Measurements from ENCODE around the gene TEP1. TPM values are rescaled to one million over a fixed set of nuclear protein-coding genes. Genes with fewer than 3 reads are reported as not detected.

The TEP1 gene
- total RNA-seq: 10 to 100 TPM; 26.6 to 39.3 (median 29.7) TPM

DNA sequence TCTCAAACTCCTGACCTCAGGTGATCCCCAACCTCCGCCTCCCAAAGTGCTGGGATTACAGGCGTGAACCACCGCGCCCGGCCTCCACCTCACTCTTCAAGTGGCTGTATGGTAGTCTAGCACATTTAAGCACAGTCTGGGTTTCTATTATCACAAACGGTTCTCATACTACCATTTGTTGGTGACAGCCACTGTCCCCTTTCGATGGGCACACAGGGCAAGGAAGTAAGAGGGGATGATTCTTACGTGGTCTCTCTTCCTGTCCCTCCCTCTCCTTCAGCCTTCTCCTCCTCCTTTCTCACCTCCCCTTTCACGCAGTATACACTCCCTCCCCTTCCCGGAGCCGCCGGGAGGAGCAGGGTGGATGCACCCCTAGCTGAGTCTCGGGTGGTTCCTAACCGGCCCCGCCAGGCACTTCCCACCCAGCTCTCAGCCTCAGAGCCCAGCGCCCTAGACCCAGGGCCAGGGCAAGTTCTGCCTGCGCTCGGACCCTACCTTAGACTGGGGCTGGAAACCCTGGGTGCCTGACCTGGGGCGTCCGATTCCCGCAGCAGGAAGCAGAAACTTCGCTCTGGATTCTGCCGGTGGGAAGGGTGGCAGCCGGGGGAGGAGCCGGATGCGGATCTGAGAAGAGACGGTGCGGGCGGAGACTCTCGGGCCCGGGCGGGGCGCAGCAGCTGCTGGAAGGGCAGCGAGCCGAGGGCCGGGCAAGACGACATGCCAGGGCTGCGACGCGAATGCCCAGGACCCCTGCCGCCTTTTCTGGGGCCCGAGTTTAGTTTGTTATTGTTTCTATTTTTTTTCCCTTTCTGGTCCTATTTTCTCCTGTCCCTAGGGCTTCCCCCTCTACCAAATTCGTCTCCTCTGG, at the start of gene TEP1:
TEP1 (minus strand) TSS at position 626 of the 868 bp plus-strand sequence. CDS start 5,062 bp downstream, outside the sequence.
- Histone ChIP-seq H3K9me3 (no peaks in the 10 kb centered on the region), H3K36me3 (peaks cover 2% of the 10 kb centered on the region in 2 donors), H3K27me3 (no peaks in the 10 kb centered on the region), H3K4me3 (replicated peaks in 1 of 3) (peak within 1 kb of the TSS; percentile 59 to 89 (median 76)), H3K4me1 (peaks cover 5 to 11% of the 10 kb centered on the region in 2 donors), H3K27ac (peak within 1 kb of the TSS; percentile 93 to 98 (median 94))
- TF ChIP-seq, protein P1, sequence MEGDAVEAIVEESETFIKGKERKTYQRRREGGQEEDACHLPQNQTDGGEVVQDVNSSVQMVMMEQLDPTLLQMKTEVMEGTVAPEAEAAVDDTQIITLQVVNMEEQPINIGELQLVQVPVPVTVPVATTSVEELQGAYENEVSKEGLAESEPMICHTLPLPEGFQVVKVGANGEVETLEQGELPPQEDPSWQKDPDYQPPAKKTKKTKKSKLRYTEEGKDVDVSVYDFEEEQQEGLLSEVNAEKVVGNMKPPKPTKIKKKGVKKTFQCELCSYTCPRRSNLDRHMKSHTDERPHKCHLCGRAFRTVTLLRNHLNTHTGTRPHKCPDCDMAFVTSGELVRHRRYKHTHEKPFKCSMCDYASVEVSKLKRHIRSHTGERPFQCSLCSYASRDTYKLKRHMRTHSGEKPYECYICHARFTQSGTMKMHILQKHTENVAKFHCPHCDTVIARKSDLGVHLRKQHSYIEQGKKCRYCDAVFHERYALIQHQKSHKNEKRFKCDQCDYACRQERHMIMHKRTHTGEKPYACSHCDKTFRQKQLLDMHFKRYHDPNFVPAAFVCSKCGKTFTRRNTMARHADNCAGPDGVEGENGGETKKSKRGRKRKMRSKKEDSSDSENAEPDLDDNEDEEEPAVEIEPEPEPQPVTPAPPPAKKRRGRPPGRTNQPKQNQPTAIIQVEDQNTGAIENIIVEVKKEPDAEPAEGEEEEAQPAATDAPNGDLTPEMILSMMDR (IDR thresholded peaks at IDR 0.05): peak in 2 of 6 experiments; percentile 23 to 24
- peak; percentile 17 to 93 for TF ChIP-seq POLR2A (IDR thresholded peaks at IDR 0.05)
- WGBS, 2 donors: 0 to 1% methylated on average over 39 to 43 of the region's 43 CpGs
- peak; percentile 94 to 95 for DNase-seq
- intact Hi-C loops (cut with DNase I): loop anchor here (5.0 to 10.0 kb wide), 2 partner anchors 52 to 194 kb away; partner anchors contain the start of genes PIP4P1 and PNP

DNA sequence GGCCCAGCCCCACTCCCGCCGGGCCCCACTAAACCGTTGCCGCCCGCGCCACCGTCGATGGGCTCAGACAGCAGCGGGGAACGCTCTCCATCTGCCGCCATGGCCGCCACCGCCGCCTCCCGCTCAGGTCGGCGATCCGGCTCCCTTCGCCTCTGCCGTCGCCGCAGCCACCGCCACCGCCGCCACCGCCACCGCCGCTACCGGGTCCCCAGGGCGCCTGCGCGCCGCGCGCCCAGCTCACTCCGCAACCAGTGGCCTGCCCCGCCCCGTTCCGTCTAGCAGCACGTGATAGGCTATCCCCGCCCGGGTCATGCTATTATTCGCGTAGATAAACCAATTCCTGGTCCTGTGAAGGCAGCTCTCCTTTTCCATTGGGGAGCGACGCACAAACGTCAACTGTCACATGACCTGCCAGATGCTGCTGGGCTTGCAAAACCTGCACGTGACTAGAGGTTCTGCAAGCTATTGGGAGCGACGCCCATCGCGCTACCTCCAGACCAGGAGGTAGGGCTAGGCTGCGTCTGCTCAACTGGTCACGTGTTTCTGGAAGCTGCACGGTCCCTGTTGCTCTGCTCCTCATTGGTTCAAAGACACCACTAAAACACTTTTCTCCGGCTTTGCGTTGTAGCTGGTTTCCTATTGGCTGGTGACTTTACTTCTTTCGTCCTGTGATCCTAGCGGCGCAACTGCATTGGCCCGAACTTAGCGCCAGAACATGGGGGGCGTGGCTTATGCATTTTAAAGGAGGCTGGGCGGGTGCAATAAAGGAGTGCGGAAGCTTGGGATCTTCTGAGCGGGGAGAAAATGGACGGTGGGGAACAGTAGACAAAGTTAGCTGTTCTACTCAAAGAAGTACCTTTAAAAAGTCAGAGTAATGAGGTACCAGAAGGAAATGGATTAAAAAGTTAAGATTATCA, 48.2 kb upstream of the TEP1 start, which contains the start of gene PIP4P1:
PIP4P1 (minus strand) TSS at position 210 of the 917 bp plus-strand sequence; CDS start at position 101, 109 bp downstream.
- Histone ChIP-seq H3K27ac (peak within 1 kb of the TSS; percentile 83 to 89 (median 86)), H3K4me1 (peaks cover 9 to 11% of the 10 kb centered on the region in 2 donors), H3K36me3 (peaks cover 26 to 28% of the 10 kb centered on the region in 2 donors), H3K9me3 (no peaks in the 10 kb centered on the region), H3K4me3 (replicated peaks in 1 of 3) (peak within 1 kb of the TSS; percentile 73 to 94 (median 80)), H3K27me3 (no peaks in the 10 kb centered on the region)
- DNase-seq: peak; percentile 99
- TF ChIP-seq, protein P1 (IDR thresholded peaks at IDR 0.05): peak in 1 of 6 experiments; percentile 9
- peak; percentile 63 to 82 for TF ChIP-seq POLR2A (IDR thresholded peaks at IDR 0.05)
- intact Hi-C loops (cut with DNase I): loop anchor here (10.0 kb wide), 1 partner anchor 47 kb away; the partner anchor contains the start of gene TEP1
- 0 to 1% methylated on average over 23 to 26 of the region's 67 CpGs for WGBS, 2 donors

DNA sequence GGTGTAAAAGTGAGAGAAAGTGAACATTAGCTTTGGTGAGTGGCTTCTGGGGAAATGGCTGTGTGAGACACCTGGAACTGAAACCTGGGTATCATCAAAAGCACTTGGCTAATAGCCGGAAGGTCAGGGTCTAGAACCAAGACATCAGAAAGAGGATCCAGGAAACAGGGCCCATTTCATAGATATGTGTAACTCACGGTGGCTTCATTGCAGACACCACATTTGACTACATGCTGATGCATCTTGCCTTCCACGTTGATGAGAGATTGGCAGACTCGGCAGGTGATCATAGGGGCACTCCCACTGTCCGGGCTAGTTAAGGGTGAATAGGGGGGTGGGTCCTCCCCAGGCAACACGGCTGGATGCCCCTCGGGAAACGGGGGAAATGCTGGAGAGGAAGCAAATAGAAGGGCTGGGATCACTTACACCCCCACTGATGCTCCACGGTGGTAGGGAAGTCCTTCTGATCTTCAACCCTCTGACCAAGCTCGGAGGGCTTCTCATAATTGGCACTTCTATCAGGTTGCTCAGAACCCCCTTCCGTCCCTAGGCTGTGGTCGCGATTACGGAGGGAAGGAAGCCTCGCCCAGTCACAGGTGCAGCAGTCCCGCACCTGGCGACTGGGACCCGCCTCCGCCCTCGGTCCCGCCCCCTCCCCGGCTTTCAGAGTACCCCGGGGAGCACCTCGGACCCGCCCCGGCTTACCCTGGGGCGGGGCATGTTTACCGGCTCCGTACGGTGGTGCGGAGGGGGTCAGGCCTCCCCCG, 47.3 kb upstream of the TEP1 start:
- peak overlapping the region; percentile 67 to 89 (median 86) for H3K27ac ChIP-seq
- no peaks in the 10 kb centered on the region for H3K27me3 ChIP-seq
- intact Hi-C loops (cut with DNase I): loop anchor here (10.0 kb wide), 1 partner anchor 46 kb away; the partner anchor contains the start of gene TEP1
- peak overlapping the region; percentile 73 to 94 (median 80) for H3K4me3 ChIP-seq (replicated peaks in 1 of 3)
- H3K9me3 ChIP-seq: no peaks in the 10 kb centered on the region
- WGBS, 2 donors: 11 to 16% methylated on average over 8 to 19 of the region's 32 CpGs
- peaks cover 17 to 19% of the 10 kb centered on the region in 2 donors for H3K4me1 ChIP-seq
- H3K36me3 ChIP-seq: peaks cover 26 to 29% of the 10 kb centered on the region in 2 donors
- TF ChIP-seq, protein P1 (IDR thresholded peaks at IDR 0.05): no peak
- no peak for TF ChIP-seq POLR2A (IDR thresholded peaks at IDR 0.05)
- peak; percentile 60 to 64 for DNase-seq

DNA sequence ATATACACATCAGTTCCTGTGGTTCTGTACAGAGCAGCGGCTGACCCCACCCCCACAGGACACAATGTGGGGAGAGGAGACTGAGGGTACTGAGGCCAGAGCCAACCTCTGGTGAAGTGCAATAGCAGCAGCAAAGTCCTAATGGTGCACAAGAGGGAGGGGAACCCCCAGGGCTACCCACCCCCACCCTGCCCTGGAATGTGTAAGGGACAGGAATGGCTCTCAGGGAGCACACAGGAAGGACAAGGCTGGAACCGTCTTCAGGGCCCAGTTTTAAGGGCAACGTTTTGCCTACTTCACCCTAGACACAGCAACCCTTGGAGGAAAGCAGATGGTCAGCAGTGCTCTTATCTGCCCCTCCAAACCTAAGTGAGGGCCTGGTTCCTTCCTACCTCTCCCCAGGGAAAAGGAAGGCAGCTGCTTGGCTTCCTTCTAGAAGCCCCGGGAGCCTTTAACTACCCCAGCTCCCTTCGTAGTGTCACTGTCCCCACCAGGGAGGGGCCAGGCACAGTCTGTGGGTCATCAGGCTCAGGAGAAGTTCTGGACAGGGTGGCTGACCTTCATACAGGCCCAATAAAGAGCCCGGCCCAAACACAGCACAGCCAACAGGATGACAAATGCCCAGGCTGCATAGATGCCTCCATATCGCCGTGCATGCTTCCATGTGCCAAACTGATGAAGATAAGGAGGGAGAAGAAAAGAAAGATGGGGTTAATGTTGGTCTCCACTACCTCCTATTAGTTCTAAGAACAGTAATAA, 44.9 kb upstream of the TEP1 start:
- 68 to 81% methylated on average over 4 to 8 of the region's 8 CpGs for WGBS, 2 donors
- Histone ChIP-seq H3K4me3 (replicated peaks in 1 of 3) (no peak overlapping the region), H3K36me3 (peaks cover 26 to 29% of the 10 kb centered on the region in 2 donors), H3K27ac (no peak overlapping the region), H3K9me3 (no peaks in the 10 kb centered on the region), H3K4me1 (peaks cover 26 to 28% of the 10 kb centered on the region in 2 donors), H3K27me3 (no peaks in the 10 kb centered on the region)
- intact Hi-C loops (cut with DNase I): loop anchor here (10.0 kb wide), 2 partner anchors 123 to 227 kb away; partner anchors contain the start of genes ANG, CCNB1IP1 and RNASE4
- no peak for DNase-seq
- TF ChIP-seq POLR2A (IDR thresholded peaks at IDR 0.05): no peak
- TF ChIP-seq, protein P1 (IDR thresholded peaks at IDR 0.05): no peak
